GM23248 (cell line): ENCODE measurements around the gene SGCB. TPM values are rescaled to one million over a fixed set of nuclear protein-coding genes. Genes with fewer than 3 reads are reported as not detected.

Source experiments
- DNase-seq: peaks from one replicate; pipeline ENCODE4 v3.0.0-alpha.2; 2015
- H2AFZ ChIP-seq: fragments of 200-600 bp; sonication (generic); 2 replicates; pipeline ENCODE4 v1.6.1; 2016; ENCODE audit warnings: antibody characterized with exemption
- H3F3A ChIP-seq: fragments of 200-600 bp; sonication (generic); 2 replicates; pipeline ENCODE4 v1.6.1; 2016; ENCODE audit warnings: mild to moderate bottlenecking, antibody characterized with exemption, mixed run types; ENCODE audit not compliant: insufficient read depth
- H3K27ac ChIP-seq: fragments of 200-600 bp; sonication (generic); 2 replicates; pipeline ENCODE4 v1.5.1; 2016; ENCODE audit warnings: mild to moderate bottlenecking
- H3K27me3 ChIP-seq: fragments of 200-600 bp; sonication (generic); replicated peaks from 2 replicates; pipeline ENCODE4 v1.6.1; 2016; ENCODE audit warnings: mild to moderate bottlenecking; ENCODE audit not compliant: insufficient read depth
- H3K36me3 ChIP-seq: fragments of 200-600 bp; sonication (generic); 2 replicates; pipeline ENCODE4 v1.6.1; 2016; ENCODE audit warnings: low read depth, mild to moderate bottlenecking
- H3K4me1 ChIP-seq: fragments of 200-600 bp; sonication (generic); 2 replicates; pipeline ENCODE4 v1.6.1; 2016; ENCODE audit warnings: mild to moderate bottlenecking; ENCODE audit not compliant: insufficient read depth
- H3K4me2 ChIP-seq: fragments of 200-600 bp; sonication (generic); one replicate; pipeline ENCODE4 v1.6.1; 2016; ENCODE audit warnings: mild to moderate bottlenecking; ENCODE audit not compliant: unreplicated experiment
- H3K4me3 ChIP-seq: fragments of 200-600 bp; sonication (generic); 2 replicates; pipeline ENCODE4 v1.5.1; 2016; ENCODE audit warnings: mild to moderate bottlenecking
- H3K79me2 ChIP-seq: fragments of 200-600 bp; sonication (generic); 2 replicates; pipeline ENCODE4 v1.6.1; 2016; ENCODE audit warnings: mild to moderate bottlenecking; ENCODE audit not compliant: insufficient read depth
- H3K9ac ChIP-seq: fragments of 200-600 bp; sonication (generic); 2 replicates; pipeline ENCODE4 v1.6.1; 2016; ENCODE audit warnings: mild to moderate bottlenecking
- H3K9me2 ChIP-seq: fragments of 200-600 bp; sonication (generic); 2 replicates; pipeline ENCODE4 v1.6.1; 2016; ENCODE audit warnings: mixed run types, mild to moderate bottlenecking, moderate library complexity; ENCODE audit not compliant: insufficient read depth
- H3K9me3 ChIP-seq: fragments of 200-600 bp; sonication (generic); one replicate; pipeline ENCODE4 v1.6.1; 2017; ENCODE audit warnings: low read depth
- H4K20me1 ChIP-seq: fragments of 200-600 bp; sonication (generic); 2 replicates; pipeline ENCODE4 v1.6.0; 2016; ENCODE audit not compliant: insufficient read depth
- EZH2 ChIP-seq: fragments of 200-600 bp; sonication (generic); IDR thresholded peaks from 2 replicates; pipeline ENCODE4 v1.6.1; 2018; ENCODE audit warnings: antibody characterized with exemption, mild to moderate bottlenecking; ENCODE audit not compliant: insufficient read depth, poor library complexity, severe bottlenecking
- EZH2phosphoT487 ChIP-seq: fragments of 200-600 bp; sonication (generic); IDR thresholded peaks from 2 replicates; pipeline ENCODE4 v1.6.1; 2018; ENCODE audit warnings: antibody characterized with exemption, moderate library complexity, mild to moderate bottlenecking, low read depth; ENCODE audit not compliant: insufficient read depth
- WGBS, 2 experiments: methylation state at CpG; one replicate each; pipeline ENCODE4 v1.1.6; 2015 to 2017; ENCODE audit warnings: low lambda C conversion rate in 2 of 2, low coverage in 1 of 2; ENCODE audit errors: missing lambda C conversion rate in 2 of 2; 5-methylcytosine and 5-hydroxymethylcytosine counted together
- in situ Hi-C: fragments of 300-500 bp; cut with MboI; formaldehyde crosslinking; loops from 2 replicates; pipeline ENCODE4 v1.15.0; 2020
- polyA plus RNA-seq: library from polyadenylated mRNA; unstranded; fragments of >200 nt; fragmentation: Nextera tagmentation; extraction: Ambion mirVana; gene quantifications from 2 replicates; pipeline ENCODE4 v1.2.1, GENCODE V29; 2016
- small RNA-seq: library from RNA; depleted of rRNA; stranded (forward); fragments of <200 nt; gene quantifications from one replicate; pipeline ENCODE3, GENCODE V24; 2014; ENCODE audit warnings: low read depth, low replicate concordance
- total RNA-seq: library from RNA; depleted of rRNA; stranded (reverse); fragments of >200 nt; shearing (Covaris generic); gene quantifications from 2 replicates; pipeline ENCODE4 v1.2.3, GENCODE V29; 2014; rRNA removed

SGCB gene
- total and polyA plus RNA-seq, 2 experiments from 2014 or later, result 50.4 to 108 TPM

DNA sequence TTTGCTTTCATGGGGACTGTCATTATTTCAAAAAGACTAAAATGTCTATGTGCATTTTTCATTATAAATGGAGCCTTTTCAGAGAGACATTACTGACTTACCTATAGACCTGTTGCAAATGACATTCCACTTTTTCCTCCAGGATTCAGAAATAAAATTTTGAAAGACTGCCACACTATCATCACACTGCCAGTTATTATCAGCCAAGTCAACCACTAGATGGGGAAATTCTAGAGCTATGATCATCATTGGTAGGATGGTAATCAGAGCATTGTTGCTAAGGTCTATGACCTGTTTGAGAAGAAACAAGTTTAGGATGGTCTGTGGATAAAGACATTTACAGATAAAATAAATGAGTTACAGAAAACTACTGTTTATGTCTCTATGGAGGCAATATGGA lies 40.5 kb downstream of the SGCB start:
- H3K36me3 ChIP-seq, result no peaks in the 10 kb centered on the region
- no peaks in the 10 kb centered on the region for H3K79me2 ChIP-seq
- no peaks in the 10 kb centered on the region for H3K9me3 ChIP-seq
- no peaks in the 10 kb centered on the region for H3F3A ChIP-seq
- no peak overlapping the region for H3K4me2 ChIP-seq
- H3K9me2 ChIP-seq, result no peaks in the 10 kb centered on the region
- no peak for TF ChIP-seq EZH2
- no peak for TF ChIP-seq EZH2phosphoT487
- in situ Hi-C loops, result no loop called here
- no peaks in the 10 kb centered on the region for H3K4me1 ChIP-seq
- no peak overlapping the region for H3K4me3 ChIP-seq
- H3K27me3 ChIP-seq, result no peaks in the 10 kb centered on the region
- no peaks in the 10 kb centered on the region for H4K20me1 ChIP-seq
- H3K27ac ChIP-seq, result no peak overlapping the region
- no peak overlapping the region for H2AFZ ChIP-seq
- no peak for DNase-seq
- H3K9ac ChIP-seq, result no peak overlapping the region

DNA sequence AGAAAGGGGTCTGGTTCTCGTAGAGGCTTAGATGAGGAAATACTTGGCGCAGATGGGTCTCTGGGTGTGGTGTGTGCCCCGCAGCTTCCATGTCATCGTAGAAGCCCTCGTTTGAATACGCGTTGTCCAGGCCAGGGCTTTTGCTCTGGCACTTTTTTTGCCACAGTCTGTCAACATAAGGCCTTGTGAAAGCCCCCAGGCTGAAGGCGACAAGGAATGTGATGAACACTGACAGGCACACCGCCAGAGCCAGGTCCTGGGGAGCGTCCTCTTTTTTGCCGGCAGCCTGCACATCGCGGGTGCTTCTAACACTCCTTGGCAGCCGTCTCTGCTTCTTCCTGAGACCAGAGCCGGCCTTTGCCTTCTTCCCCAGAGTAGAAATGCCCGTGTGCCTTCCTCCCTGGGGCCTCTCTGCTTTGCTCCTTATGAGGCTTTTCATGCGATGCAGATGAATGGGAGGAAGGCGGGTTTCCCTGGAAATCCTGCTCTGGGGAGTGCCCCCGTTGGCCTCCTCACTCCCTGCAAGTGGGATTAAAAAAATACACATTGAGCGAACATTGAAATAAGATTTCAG lies 42.4 kb downstream of the SGCB start:
- no peaks in the 10 kb centered on the region for H4K20me1 ChIP-seq
- no peak overlapping the region for H3K4me2 ChIP-seq
- H3K4me1 ChIP-seq, result no peaks in the 10 kb centered on the region
- no peak for TF ChIP-seq EZH2phosphoT487
- no peak for TF ChIP-seq EZH2
- DNase-seq, result no peak
- no peaks in the 10 kb centered on the region for H3K27me3 ChIP-seq
- no peak overlapping the region for H2AFZ ChIP-seq
- H3K27ac ChIP-seq, result no peak overlapping the region
- no peaks in the 10 kb centered on the region for H3K36me3 ChIP-seq
- H3K9me2 ChIP-seq, result no peaks in the 10 kb centered on the region
- H3K79me2 ChIP-seq, result no peaks in the 10 kb centered on the region
- no peaks in the 10 kb centered on the region for H3K9me3 ChIP-seq
- 42 to 43% methylated on average over 20 of the region's 20 CpGs for WGBS, 2 experiments
- in situ Hi-C loops, result no loop called here
- no peak overlapping the region for H3K4me3 ChIP-seq
- H3F3A ChIP-seq, result no peaks in the 10 kb centered on the region
- no peak overlapping the region for H3K9ac ChIP-seq

Small RNA genes within 50 kb of the gene (small RNA-seq; reads per million reads assigned to genes)
- not detected for gene AC104784.1

Other genes with a start within 250 kb of the SGCB start
- gene DCUN1D4, start 195.1 kb downstream of the SGCB start, total RNA-seq, result 33.2 and 47.9 TPM in 2 replicates
- gene DCUN1D4, start 195.1 kb downstream of the SGCB start, polyA plus RNA-seq, result 46.8 TPM in 2 replicates
- 0.32 and 0.51 TPM in 2 replicates for gene LRRC66, start 17.9 kb downstream of the SGCB start, total RNA-seq
- 0.13 and 0.16 TPM in 2 replicates for gene LRRC66, start 17.9 kb downstream of the SGCB start, polyA plus RNA-seq
- gene SPATA18, start 13.0 kb upstream of the SGCB start, total RNA-seq, result 14.3 and 22.9 TPM in 2 replicates
- gene SPATA18, start 13.0 kb upstream of the SGCB start, polyA plus RNA-seq, result 12.5 and 13.7 TPM in 2 replicates